ENCODE measurements around the gene RHBDF1. TPM values are rescaled to one million over a fixed set of nuclear protein-coding genes. Genes with fewer than 3 reads are reported as not detected.
A peak's percentile ranks its signal among the peaks of the same experiment; 100 is the strongest.

The RHBDF1 gene
- total and polyA plus RNA-seq, 2 of the 13 experiments (the other 11 are each of a cell fraction or from before 2014, with no cell fraction given) = 5.4 to 26.9 TPM

DNA sequence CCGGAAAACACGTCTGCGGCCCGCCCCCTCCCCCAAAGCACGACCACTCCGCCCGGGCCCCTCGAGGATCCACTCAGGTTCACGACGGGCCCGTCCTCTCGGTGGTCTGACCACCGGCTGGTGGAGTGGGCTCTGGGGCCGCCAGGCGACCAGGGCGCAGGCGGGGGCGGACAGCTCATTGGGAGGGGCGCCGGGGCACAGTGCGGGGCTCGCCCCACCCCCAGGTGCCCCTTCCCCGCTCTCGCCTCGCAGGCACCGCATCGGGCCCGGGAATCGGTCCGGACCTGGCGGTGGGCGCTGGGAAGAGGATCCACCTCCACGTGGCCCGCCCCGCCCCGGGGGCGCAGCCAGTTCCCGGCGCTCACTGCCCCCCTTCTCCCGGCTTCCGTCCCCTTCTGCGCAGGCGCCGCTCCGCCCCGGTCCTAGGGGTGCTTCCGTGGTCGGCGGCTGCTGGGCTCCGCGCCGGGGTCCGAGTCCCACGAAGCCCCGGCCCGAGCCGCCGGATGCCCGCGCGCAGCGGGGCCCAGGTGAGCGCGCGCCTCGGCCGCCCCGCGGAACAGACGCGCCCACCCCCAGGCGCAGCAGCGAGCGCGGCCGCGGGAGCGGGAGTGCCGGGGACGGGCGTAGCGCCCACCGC lies 5.5 kb upstream of the RHBDF1 start, which contains the start of gene MPG (continued):
- TF ChIP-seq MYNN (CRISPR knock-in tag; IDR thresholded peaks at IDR 0.05; ENCODE audit: low read depth) = no peak
- TF ChIP-seq ZIK1 (CRISPR knock-in tag; IDR thresholded peaks at IDR 0.05; ENCODE audit: borderline replicate concordance, low read depth) = 0 out of 2 replicates have a peak, but pooled peaks have one; percentile 65
- TF ChIP-seq, protein P1, sequence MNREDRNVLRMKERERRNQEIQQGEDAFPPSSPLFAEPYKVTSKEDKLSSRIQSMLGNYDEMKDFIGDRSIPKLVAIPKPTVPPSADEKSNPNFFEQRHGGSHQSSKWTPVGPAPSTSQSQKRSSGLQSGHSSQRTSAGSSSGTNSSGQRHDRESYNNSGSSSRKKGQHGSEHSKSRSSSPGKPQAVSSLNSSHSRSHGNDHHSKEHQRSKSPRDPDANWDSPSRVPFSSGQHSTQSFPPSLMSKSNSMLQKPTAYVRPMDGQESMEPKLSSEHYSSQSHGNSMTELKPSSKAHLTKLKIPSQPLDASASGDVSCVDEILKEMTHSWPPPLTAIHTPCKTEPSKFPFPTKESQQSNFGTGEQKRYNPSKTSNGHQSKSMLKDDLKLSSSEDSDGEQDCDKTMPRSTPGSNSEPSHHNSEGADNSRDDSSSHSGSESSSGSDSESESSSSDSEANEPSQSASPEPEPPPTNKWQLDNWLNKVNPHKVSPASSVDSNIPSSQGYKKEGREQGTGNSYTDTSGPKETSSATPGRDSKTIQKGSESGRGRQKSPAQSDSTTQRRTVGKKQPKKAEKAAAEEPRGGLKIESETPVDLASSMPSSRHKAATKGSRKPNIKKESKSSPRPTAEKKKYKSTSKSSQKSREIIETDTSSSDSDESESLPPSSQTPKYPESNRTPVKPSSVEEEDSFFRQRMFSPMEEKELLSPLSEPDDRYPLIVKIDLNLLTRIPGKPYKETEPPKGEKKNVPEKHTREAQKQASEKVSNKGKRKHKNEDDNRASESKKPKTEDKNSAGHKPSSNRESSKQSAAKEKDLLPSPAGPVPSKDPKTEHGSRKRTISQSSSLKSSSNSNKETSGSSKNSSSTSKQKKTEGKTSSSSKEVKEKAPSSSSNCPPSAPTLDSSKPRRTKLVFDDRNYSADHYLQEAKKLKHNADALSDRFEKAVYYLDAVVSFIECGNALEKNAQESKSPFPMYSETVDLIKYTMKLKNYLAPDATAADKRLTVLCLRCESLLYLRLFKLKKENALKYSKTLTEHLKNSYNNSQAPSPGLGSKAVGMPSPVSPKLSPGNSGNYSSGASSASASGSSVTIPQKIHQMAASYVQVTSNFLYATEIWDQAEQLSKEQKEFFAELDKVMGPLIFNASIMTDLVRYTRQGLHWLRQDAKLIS (CRISPR knock-in tag; IDR thresholded peaks at IDR 0.05) = no peak
- no peak for TF ChIP-seq ZNF761 (CRISPR knock-in tag; conservative IDR thresholded peaks at IDR 0.05)
- TF ChIP-seq, protein P2, sequence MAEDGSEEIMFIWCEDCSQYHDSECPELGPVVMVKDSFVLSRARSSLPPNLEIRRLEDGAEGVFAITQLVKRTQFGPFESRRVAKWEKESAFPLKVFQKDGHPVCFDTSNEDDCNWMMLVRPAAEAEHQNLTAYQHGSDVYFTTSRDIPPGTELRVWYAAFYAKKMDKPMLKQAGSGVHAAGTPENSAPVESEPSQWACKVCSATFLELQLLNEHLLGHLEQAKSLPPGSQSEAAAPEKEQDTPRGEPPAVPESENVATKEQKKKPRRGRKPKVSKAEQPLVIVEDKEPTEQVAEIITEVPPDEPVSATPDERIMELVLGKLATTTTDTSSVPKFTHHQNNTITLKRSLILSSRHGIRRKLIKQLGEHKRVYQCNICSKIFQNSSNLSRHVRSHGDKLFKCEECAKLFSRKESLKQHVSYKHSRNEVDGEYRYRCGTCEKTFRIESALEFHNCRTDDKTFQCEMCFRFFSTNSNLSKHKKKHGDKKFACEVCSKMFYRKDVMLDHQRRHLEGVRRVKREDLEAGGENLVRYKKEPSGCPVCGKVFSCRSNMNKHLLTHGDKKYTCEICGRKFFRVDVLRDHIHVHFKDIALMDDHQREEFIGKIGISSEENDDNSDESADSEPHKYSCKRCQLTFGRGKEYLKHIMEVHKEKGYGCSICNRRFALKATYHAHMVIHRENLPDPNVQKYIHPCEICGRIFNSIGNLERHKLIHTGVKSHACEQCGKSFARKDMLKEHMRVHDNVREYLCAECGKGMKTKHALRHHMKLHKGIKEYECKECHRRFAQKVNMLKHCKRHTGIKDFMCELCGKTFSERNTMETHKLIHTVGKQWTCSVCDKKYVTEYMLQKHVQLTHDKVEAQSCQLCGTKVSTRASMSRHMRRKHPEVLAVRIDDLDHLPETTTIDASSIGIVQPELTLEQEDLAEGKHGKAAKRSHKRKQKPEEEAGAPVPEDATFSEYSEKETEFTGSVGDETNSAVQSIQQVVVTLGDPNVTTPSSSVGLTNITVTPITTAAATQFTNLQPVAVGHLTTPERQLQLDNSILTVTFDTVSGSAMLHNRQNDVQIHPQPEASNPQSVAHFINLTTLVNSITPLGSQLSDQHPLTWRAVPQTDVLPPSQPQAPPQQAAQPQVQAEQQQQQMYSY (CRISPR knock-in tag; IDR thresholded peaks at IDR 0.05) = 0 out of 2 replicates have a peak, but pooled peaks have one; percentile 44
- TF ChIP-seq ZNF598 (CRISPR knock-in tag; IDR thresholded peaks at IDR 0.05; ENCODE audit: borderline replicate concordance) = no peak
- TF ChIP-seq, protein P3, sequence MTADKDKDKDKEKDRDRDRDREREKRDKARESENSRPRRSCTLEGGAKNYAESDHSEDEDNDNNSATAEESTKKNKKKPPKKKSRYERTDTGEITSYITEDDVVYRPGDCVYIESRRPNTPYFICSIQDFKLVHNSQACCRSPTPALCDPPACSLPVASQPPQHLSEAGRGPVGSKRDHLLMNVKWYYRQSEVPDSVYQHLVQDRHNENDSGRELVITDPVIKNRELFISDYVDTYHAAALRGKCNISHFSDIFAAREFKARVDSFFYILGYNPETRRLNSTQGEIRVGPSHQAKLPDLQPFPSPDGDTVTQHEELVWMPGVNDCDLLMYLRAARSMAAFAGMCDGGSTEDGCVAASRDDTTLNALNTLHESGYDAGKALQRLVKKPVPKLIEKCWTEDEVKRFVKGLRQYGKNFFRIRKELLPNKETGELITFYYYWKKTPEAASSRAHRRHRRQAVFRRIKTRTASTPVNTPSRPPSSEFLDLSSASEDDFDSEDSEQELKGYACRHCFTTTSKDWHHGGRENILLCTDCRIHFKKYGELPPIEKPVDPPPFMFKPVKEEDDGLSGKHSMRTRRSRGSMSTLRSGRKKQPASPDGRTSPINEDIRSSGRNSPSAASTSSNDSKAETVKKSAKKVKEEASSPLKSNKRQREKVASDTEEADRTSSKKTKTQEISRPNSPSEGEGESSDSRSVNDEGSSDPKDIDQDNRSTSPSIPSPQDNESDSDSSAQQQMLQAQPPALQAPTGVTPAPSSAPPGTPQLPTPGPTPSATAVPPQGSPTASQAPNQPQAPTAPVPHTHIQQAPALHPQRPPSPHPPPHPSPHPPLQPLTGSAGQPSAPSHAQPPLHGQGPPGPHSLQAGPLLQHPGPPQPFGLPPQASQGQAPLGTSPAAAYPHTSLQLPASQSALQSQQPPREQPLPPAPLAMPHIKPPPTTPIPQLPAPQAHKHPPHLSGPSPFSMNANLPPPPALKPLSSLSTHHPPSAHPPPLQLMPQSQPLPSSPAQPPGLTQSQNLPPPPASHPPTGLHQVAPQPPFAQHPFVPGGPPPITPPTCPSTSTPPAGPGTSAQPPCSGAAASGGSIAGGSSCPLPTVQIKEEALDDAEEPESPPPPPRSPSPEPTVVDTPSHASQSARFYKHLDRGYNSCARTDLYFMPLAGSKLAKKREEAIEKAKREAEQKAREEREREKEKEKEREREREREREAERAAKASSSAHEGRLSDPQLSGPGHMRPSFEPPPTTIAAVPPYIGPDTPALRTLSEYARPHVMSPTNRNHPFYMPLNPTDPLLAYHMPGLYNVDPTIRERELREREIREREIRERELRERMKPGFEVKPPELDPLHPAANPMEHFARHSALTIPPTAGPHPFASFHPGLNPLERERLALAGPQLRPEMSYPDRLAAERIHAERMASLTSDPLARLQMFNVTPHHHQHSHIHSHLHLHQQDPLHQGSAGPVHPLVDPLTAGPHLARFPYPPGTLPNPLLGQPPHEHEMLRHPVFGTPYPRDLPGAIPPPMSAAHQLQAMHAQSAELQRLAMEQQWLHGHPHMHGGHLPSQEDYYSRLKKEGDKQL (CRISPR knock-in tag; IDR thresholded peaks at IDR 0.05; ENCODE audit: low read depth) = no peak
- TF ChIP-seq SP1 (IDR thresholded peaks at IDR 0.05) = no peak
- TF ChIP-seq SP1 (CRISPR knock-in tag; IDR thresholded peaks at IDR 0.05) = peak; percentile 32; the same call in 1 of the 2 replicates
- peak; percentile 55 for TF ChIP-seq HDAC1 (CRISPR knock-in tag; IDR thresholded peaks at IDR 0.05)
- TF ChIP-seq KLF16 (CRISPR knock-in tag; IDR thresholded peaks at IDR 0.05) = peak; percentile 16 to 70; a peak in 1 of 4 replicates
- TF ChIP-seq DNMT1 (CRISPR knock-in tag; IDR thresholded peaks at IDR 0.05) = no peak
- TF ChIP-seq ZNF235 (CRISPR knock-in tag; IDR thresholded peaks at IDR 0.05; ENCODE audit: borderline replicate concordance) = 0 out of 2 replicates have a peak, but pooled peaks have one; percentile 30
- TF ChIP-seq RFX3 (CRISPR knock-in tag; IDR thresholded peaks at IDR 0.05) = no peak
- no peak for TF ChIP-seq ZBTB8A (CRISPR knock-in tag; IDR thresholded peaks at IDR 0.05; ENCODE audit: borderline replicate concordance, low read depth)
- TF ChIP-seq HOXD1 (CRISPR knock-in tag; IDR thresholded peaks at IDR 0.05) = no peak
- no peak for TF ChIP-seq SMARCC2 (IDR thresholded peaks at IDR 0.05)

Data from HepG2 (cell line).